Activated naive CD4-positive, alpha-beta T cell treated with anti-CD3 and anti-CD28 coated beads for 36 hours (primary cell): ENCODE data around the gene USP48. TPM values are rescaled to one million over a fixed set of nuclear protein-coding genes. Genes with fewer than 3 reads are reported as not detected.
"Not testable (repeated sequence)": the region's sequence is repeated elsewhere in the genome, so short reads cannot be mapped to it uniquely, and the experiment has no call there.

Experiments
- CTCF ChIA-PET: fragments of 350-600 bp; sonication (Branson Sonifier 250); formaldehyde crosslinking; loops from one replicate; lab custom pipeline; 2021; ENCODE audit warnings: antibody characterized with exemption; lab: Charles Lee
- DNase-seq: peaks from one replicate; pipeline ENCODE4 v3.0.0-alpha.2; 2020
- H3K27ac Mint-ChIP-seq: one replicate; pipeline ENCODE4 v1.8.0; 2021; ENCODE audit warnings: mild to moderate bottlenecking, mixed read lengths
- H3K27me3 Mint-ChIP-seq: one replicate; pipeline ENCODE4 v1.8.0; 2021; ENCODE audit warnings: low read depth, mixed read lengths
- H3K36me3 Mint-ChIP-seq: one replicate; pipeline ENCODE4 v1.8.0; 2021; ENCODE audit warnings: low read depth, mixed read lengths
- H3K4me1 Mint-ChIP-seq: one replicate; pipeline ENCODE4 v1.8.0; 2021; ENCODE audit warnings: low read depth, mixed read lengths
- H3K4me3 Mint-ChIP-seq: one replicate; pipeline ENCODE4 v1.8.0; 2021; ENCODE audit warnings: mild to moderate bottlenecking, moderate library complexity, mixed read lengths
- H3K9me3 Mint-ChIP-seq: one replicate; pipeline ENCODE4 v1.8.0; 2021; ENCODE audit warnings: mixed read lengths
- intact Hi-C: fragments of 100-400 bp; cut with micrococcal nuclease; formaldehyde crosslinking; loops from one replicate; pipeline ENCODE4 v1.15.1; 2023
- total RNA-seq, 2 experiments: library from RNA; stranded (reverse); gene quantifications; one replicate each; pipeline ENCODE4 v1.2.3, GENCODE V29; 2021

Gene USP48
- total RNA-seq, 2 experiments from 2014 or later: 89.9 to 93.4 TPM

- peaks cover 10% of the 10 kb centered on the region for H3K36me3 Mint-ChIP-seq
Observed at GRCh38 chr1:21779613-21780521, 3.1 kb downstream of the USP48 start.

GRCh38 chr1:21778405-21778727 lies 4.6 kb downstream of the USP48 start:
- no peak for DNase-seq
- intact Hi-C loops: loop anchor here (2.0 to 5.0 kb wide), 2 partner anchors 270 to 601 kb away; partner anchors contain the start of gene EIF4G3
- Mint-ChIP-seq H3K27ac (peak overlapping the region; percentile 82), H3K4me3 (no peak overlapping the region), H3K4me1 (peaks cover 51% of the 10 kb centered on the region), H3K27me3 (no peaks in the 10 kb centered on the region), H3K36me3 (peaks cover 10% of the 10 kb centered on the region), H3K9me3 (no peaks in the 10 kb centered on the region)
- CTCF ChIA-PET: no interaction called here

More at GRCh38 chr1:21779613-21780521, 3.1 kb downstream of the USP48 start:
- CTCF ChIA-PET: no interaction called here
- peak; percentile 85 for DNase-seq
- H3K4me1 Mint-ChIP-seq: peaks cover 48% of the 10 kb centered on the region
- intact Hi-C loops: loop anchor here (1.0 to 5.0 kb wide), 6 partner anchors 14 to 672 kb away; partner anchors contain the start of genes EIF4G3 and ZBTB40
- no peaks in the 10 kb centered on the region for H3K9me3 Mint-ChIP-seq
- peak overlapping the region; percentile 70 for H3K4me3 Mint-ChIP-seq
- peak overlapping the region; percentile 96 for H3K27ac Mint-ChIP-seq
- no peaks in the 10 kb centered on the region for H3K27me3 Mint-ChIP-seq

GRCh38 chr1:21776925-21777324 lies 6.0 kb downstream of the USP48 start:
- intact Hi-C loops: loop anchor here (5.0 kb wide), 1 partner anchor 600 kb away; the partner anchor contains the start of gene EIF4G3
- not testable (repeated sequence) for H3K27me3 Mint-ChIP-seq, H3K36me3 Mint-ChIP-seq, H3K9me3 Mint-ChIP-seq, DNase-seq, H3K4me3 Mint-ChIP-seq
- Mint-ChIP-seq H3K27ac (peak overlapping the region; percentile 56), H3K4me1 (peaks cover 53% of the 10 kb centered on the region)
- CTCF ChIA-PET: interaction anchor here (0.6 to 1.0 kb wide), 3 partner anchors 15 to 507 kb away, joined by 3 read pairs; no protein-coding TSS in a partner anchor

GRCh38 chr1:21775985-21776562 lies 6.9 kb downstream of the USP48 start:
- H3K4me3 Mint-ChIP-seq: no peak overlapping the region
- no peaks in the 10 kb centered on the region for H3K27me3 Mint-ChIP-seq
- peaks cover 52% of the 10 kb centered on the region for H3K4me1 Mint-ChIP-seq
- no peaks in the 10 kb centered on the region for H3K9me3 Mint-ChIP-seq
- peak overlapping the region; percentile 70 for H3K27ac Mint-ChIP-seq
- no peak for DNase-seq
- intact Hi-C loops: loop anchor here (5.0 kb wide), 1 partner anchor 599 kb away; the partner anchor contains the start of gene EIF4G3
- CTCF ChIA-PET: interaction anchor here (0.6 to 0.8 kb wide), 2 partner anchors 55 to 506 kb away, joined by 3 read pairs; no protein-coding TSS in a partner anchor
- H3K36me3 Mint-ChIP-seq: peaks cover 9% of the 10 kb centered on the region

GRCh38 chr1:21775550-21775914 lies 7.4 kb downstream of the USP48 start:
- Mint-ChIP-seq H3K4me1 (peaks cover 52% of the 10 kb centered on the region), H3K27me3 (no peaks in the 10 kb centered on the region), H3K9me3 (no peaks in the 10 kb centered on the region), H3K27ac (peak overlapping the region; percentile 70), H3K4me3 (no peak overlapping the region), H3K36me3 (peaks cover 9% of the 10 kb centered on the region)
- DNase-seq: no peak
- intact Hi-C loops: loop anchor here (5.0 kb wide), 1 partner anchor 598 kb away; the partner anchor contains the start of gene EIF4G3
- CTCF ChIA-PET: interaction anchor here (0.6 kb wide), 1 partner anchor 15 kb away, joined by 4 read pairs; no protein-coding TSS in a partner anchor

GRCh38 chr1:21774835-21775549 lies 8.0 kb downstream of the USP48 start:
- Mint-ChIP-seq H3K9me3 (no peaks in the 10 kb centered on the region), H3K4me3 (no peak overlapping the region), H3K27me3 (no peaks in the 10 kb centered on the region), H3K36me3 (peaks cover 11% of the 10 kb centered on the region), H3K4me1 (peaks cover 50% of the 10 kb centered on the region), H3K27ac (peak overlapping the region; percentile 70)
- DNase-seq: no peak
- intact Hi-C loops: loop anchor here (5.0 kb wide), 1 partner anchor 598 kb away; the partner anchor contains the start of gene EIF4G3
- CTCF ChIA-PET: interaction anchor here (0.6 kb wide), 1 partner anchor 14 kb away, joined by 4 read pairs; no protein-coding TSS in a partner anchor

GRCh38 chr1:21773585-21773984 lies 9.4 kb downstream of the USP48 start:
- CTCF ChIA-PET: no interaction called here
- Mint-ChIP-seq H3K4me3 (no peak overlapping the region), H3K27ac (no peak overlapping the region), H3K9me3 (no peaks in the 10 kb centered on the region), H3K4me1 (peaks cover 45% of the 10 kb centered on the region), H3K27me3 (no peaks in the 10 kb centered on the region), H3K36me3 (peaks cover 11% of the 10 kb centered on the region)
- intact Hi-C loops: no loop called here
- DNase-seq: no peak

GRCh38 chr1:21771672-21772071 lies 11.3 kb downstream of the USP48 start:
- H3K4me3 Mint-ChIP-seq, DNase-seq, H3K27ac Mint-ChIP-seq, H3K27me3 Mint-ChIP-seq, H3K36me3 Mint-ChIP-seq, intact Hi-C loops, CTCF ChIA-PET, H3K9me3 Mint-ChIP-seq: not testable (repeated sequence)
- H3K4me1 Mint-ChIP-seq: peaks cover 46% of the 10 kb centered on the region

- H3K9me3 Mint-ChIP-seq, H3K27me3 Mint-ChIP-seq, H3K36me3 Mint-ChIP-seq, H3K27ac Mint-ChIP-seq, DNase-seq, H3K4me3 Mint-ChIP-seq, CTCF ChIA-PET, intact Hi-C loops: not testable (repeated sequence)
- peaks cover 47% of the 10 kb centered on the region for H3K4me1 Mint-ChIP-seq
Observed at GRCh38 chr1:21770602-21771001, 12.3 kb downstream of the USP48 start.

GRCh38 chr1:21770201-21770600 lies 12.7 kb downstream of the USP48 start:
- no peaks in the 10 kb centered on the region for H3K9me3 Mint-ChIP-seq
- peaks cover 7% of the 10 kb centered on the region for H3K36me3 Mint-ChIP-seq
- intact Hi-C loops: no loop called here
- H3K27me3 Mint-ChIP-seq: no peaks in the 10 kb centered on the region
- H3K4me3 Mint-ChIP-seq: no peak overlapping the region
- CTCF ChIA-PET: no interaction called here
- DNase-seq: no peak
- H3K4me1 Mint-ChIP-seq: peaks cover 47% of the 10 kb centered on the region
- H3K27ac Mint-ChIP-seq: no peak overlapping the region

- H3K27ac Mint-ChIP-seq, H3K4me3 Mint-ChIP-seq, intact Hi-C loops, CTCF ChIA-PET, H3K27me3 Mint-ChIP-seq, H3K36me3 Mint-ChIP-seq, DNase-seq, H3K9me3 Mint-ChIP-seq: not testable (repeated sequence)
- peaks cover 63% of the 10 kb centered on the region for H3K4me1 Mint-ChIP-seq
Observed at GRCh38 chr1:21767106-21767505, 15.8 kb downstream of the USP48 start.

- peaks cover 3% of the 10 kb centered on the region for H3K36me3 Mint-ChIP-seq
- CTCF ChIA-PET: no interaction called here
- H3K27ac Mint-ChIP-seq: peak overlapping the region; percentile 4
- DNase-seq: no peak
- peaks cover 69% of the 10 kb centered on the region for H3K4me1 Mint-ChIP-seq
- no peaks in the 10 kb centered on the region for H3K9me3 Mint-ChIP-seq
- no peak overlapping the region for H3K4me3 Mint-ChIP-seq
- H3K27me3 Mint-ChIP-seq: no peaks in the 10 kb centered on the region
- intact Hi-C loops: loop anchor here (1.0 kb wide), 1 partner anchor 13 kb away; no protein-coding TSS in a partner anchor
Observed at GRCh38 chr1:21766210-21766609, 16.7 kb downstream of the USP48 start.
